Astrocyte (in vitro differentiated cells and primary cell): Measurements from ENCODE around the gene CIB1. TPM values are rescaled to one million over a fixed set of nuclear protein-coding genes. Genes with fewer than 3 reads are reported as not detected.

Experiments used
- DNase-seq: peaks from one replicate; pipeline ENCODE4 v3.0.0-alpha.2; 2010; ENCODE audit warnings: low read depth
- FAIRE-seq: peaks from 2 replicates; lab custom pipeline; 2011; peaks lifted over from hg19 to GRCh38; lab: Jason Lieb, UNC
- H2AFZ ChIP-seq: 2 replicates; pipeline ENCODE4 v1.6.0; 2012; ENCODE audit warnings: low read depth, low read length, inconsistent platforms
- H3K27ac ChIP-seq: 2 replicates; pipeline ENCODE4 v1.5.1; 2011; ENCODE audit warnings: low read depth, low read length, inconsistent platforms
- H3K27me3 ChIP-seq: 2 replicates; pipeline ENCODE4 v1.6.0; 2011; ENCODE audit warnings: low read length, inconsistent platforms; ENCODE audit not compliant: insufficient read depth
- H3K36me3 ChIP-seq: 2 replicates; pipeline ENCODE4 v1.5.1; 2011; ENCODE audit warnings: low read length, inconsistent platforms; ENCODE audit not compliant: insufficient read depth
- H3K4me1 ChIP-seq: 2 replicates; pipeline ENCODE4 v1.5.1; 2011; ENCODE audit warnings: low read length, inconsistent platforms; ENCODE audit not compliant: insufficient read depth
- H3K4me2 ChIP-seq: 2 replicates; pipeline ENCODE4 v1.6.0; 2012; ENCODE audit warnings: low read length, inconsistent platforms
- H3K4me3 ChIP-seq: 2 replicates; pipeline ENCODE4 v1.5.1; 2011; ENCODE audit warnings: low read depth, mild to moderate bottlenecking, low read length, inconsistent platforms; ENCODE audit not compliant: insufficient read depth
- H3K79me2 ChIP-seq: 2 replicates; pipeline ENCODE4 v1.6.0; 2012; ENCODE audit warnings: mild to moderate bottlenecking, low read length, inconsistent platforms; ENCODE audit not compliant: insufficient read depth
- H3K9ac ChIP-seq: 2 replicates; pipeline ENCODE4 v1.6.0; 2012; ENCODE audit warnings: mild to moderate bottlenecking, low read length, inconsistent platforms
- H3K9me3 ChIP-seq: 2 replicates; pipeline ENCODE4 v1.5.1; 2012; ENCODE audit warnings: low read depth, mild to moderate bottlenecking, low read length, inconsistent platforms; ENCODE audit not compliant: insufficient read depth
- H4K20me1 ChIP-seq: 2 replicates; pipeline ENCODE4 v1.6.0; 2012; ENCODE audit warnings: low read length, inconsistent platforms; ENCODE audit not compliant: insufficient read depth
- H3K27ac Mint-ChIP-seq: one replicate; pipeline ENCODE4 v1.8.0; 2021; ENCODE audit warnings: mild to moderate bottlenecking, mixed read lengths; ENCODE audit not compliant: unreplicated experiment
- H3K27me3 Mint-ChIP-seq: one replicate; pipeline ENCODE4 v1.8.0; 2021; ENCODE audit warnings: low read depth, mixed read lengths; ENCODE audit not compliant: unreplicated experiment
- H3K36me3 Mint-ChIP-seq: one replicate; pipeline ENCODE4 v1.8.0; 2021; ENCODE audit warnings: low read depth, mixed read lengths; ENCODE audit not compliant: unreplicated experiment
- H3K4me1 Mint-ChIP-seq: one replicate; pipeline ENCODE4 v1.8.0; 2021; ENCODE audit warnings: low read depth, mixed read lengths; ENCODE audit not compliant: unreplicated experiment
- H3K4me3 Mint-ChIP-seq: one replicate; pipeline ENCODE4 v1.8.0; 2021; ENCODE audit warnings: mild to moderate bottlenecking, moderate library complexity, mixed read lengths; ENCODE audit not compliant: unreplicated experiment
- H3K9me3 Mint-ChIP-seq: one replicate; pipeline ENCODE4 v1.8.0; 2021; ENCODE audit warnings: mild to moderate bottlenecking, mixed read lengths; ENCODE audit not compliant: unreplicated experiment
- CTCF ChIP-seq: IDR thresholded peaks from 2 replicates; pipeline ENCODE4 v1.5.1; 2011; ENCODE audit warnings: low read depth, mild to moderate bottlenecking, inconsistent platforms, low read length, moderate library complexity; ENCODE audit not compliant: insufficient read depth
- EZH2 ChIP-seq: IDR thresholded peaks from 2 replicates; pipeline ENCODE4 v1.6.1; 2012; ENCODE audit warnings: mild to moderate bottlenecking, low read length, inconsistent platforms; ENCODE audit not compliant: insufficient read depth
- total RNA-seq: library from RNA; stranded (reverse); gene quantifications from 2 replicates; pipeline ENCODE4 v1.2.1, GENCODE V29; 2021

The CIB1 gene
- total RNA-seq, 1 donor from 2014 or later, result 49.6 TPM

DNA sequence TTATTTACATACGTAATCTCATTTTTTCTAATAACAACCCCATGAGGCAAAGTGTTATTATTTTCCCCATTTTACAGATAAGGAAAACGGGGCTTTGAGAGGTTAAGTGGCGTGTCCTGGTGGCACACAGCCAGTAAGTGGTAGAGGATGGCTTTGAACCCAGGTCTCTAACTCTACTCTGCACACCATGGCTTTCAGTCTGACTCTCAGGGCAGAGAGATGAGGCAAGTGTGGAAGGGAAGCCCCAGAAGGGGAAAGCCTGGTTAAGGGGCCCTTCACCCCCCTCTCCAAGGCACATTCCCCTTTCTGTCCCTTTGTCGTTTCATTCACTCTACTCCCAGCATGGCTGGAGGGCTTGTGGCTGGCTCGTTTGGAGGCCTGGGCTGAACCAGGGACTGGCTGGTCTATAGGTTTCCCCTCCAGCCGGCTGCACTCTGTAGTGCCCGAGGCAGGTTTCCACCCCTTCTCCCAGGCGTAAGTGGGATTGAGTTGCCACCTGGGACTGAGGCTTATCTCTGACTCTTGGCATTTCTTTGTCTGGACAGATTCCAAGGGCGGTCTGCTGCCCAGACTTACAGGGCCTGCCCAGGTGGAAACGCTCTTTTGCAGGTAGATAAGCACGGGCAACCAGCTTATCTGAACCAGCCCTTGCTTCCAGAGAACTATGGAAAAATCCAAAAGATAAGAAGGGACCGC is 20.5 kb downstream of the CIB1 start:
- no peak for DNase-seq
- Histone ChIP-seq H3K9me3 (no peaks in the 10 kb centered on the region), H3K36me3 (no peaks in the 10 kb centered on the region), H3K27me3 (no peaks in the 10 kb centered on the region), H3K27ac (no peak overlapping the region), H3K4me1 (peaks cover 26% of the 10 kb centered on the region), H4K20me1 (no peaks in the 10 kb centered on the region), H2AFZ (no peak overlapping the region), H3K79me2 (no peaks in the 10 kb centered on the region), H3K4me2 (no peak overlapping the region), H3K9ac (no peak overlapping the region), H3K4me3 (no peak overlapping the region)
- no peak overlapping the region for H3K27ac Mint-ChIP-seq
- FAIRE-seq, result no peak
- TF ChIP-seq EZH2 (no peak), CTCF (no peak)
- H3K36me3 Mint-ChIP-seq, result peaks cover 2% of the 10 kb centered on the region
- peaks cover 2% of the 10 kb centered on the region for H3K9me3 Mint-ChIP-seq
- no peaks in the 10 kb centered on the region for H3K27me3 Mint-ChIP-seq
- no peak overlapping the region for H3K4me3 Mint-ChIP-seq
- peaks cover 3% of the 10 kb centered on the region for H3K4me1 Mint-ChIP-seq

DNA sequence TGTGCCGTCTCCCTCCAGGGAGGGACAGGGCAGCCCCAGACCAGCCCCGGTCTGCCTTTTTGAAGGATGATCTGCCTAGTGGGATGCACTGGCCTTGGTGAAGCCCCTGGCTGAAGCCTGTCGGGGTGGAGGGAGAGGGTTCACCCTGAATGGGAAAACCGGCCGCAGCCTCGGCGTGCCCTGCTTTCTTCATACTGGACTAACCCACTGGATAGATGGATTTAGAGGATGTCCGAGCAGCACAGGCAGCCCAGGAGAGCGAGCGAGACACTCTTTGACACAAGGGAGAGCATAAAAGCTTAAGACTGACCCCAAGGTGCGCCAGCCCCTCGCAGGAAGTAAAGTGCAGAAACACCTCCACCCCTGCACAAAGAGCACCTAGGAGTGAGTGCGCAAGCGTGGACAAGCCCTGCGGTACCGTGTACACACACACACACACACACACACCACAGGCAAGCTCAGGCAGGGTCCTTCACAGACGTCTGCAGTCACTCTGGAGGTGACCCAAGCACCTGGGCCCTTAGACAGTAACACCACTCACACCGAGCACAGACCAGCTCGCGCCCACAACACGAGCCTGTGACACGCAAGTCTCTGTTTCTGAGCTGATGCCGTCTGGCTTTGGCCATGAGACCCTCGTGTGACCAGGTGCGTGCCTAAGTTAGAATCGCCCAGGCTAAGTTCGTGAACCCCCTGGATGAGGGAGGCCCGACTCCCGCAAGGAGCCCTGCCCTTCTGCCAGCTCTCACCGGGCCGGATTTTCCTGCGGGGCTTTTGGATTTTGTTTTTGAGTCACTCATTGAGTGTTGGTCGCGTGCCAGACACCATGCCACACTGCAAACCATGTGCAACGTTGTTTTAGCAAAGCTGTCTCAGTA is 21.3 kb downstream of the CIB1 start:
- Histone ChIP-seq H3K9me3 (no peaks in the 10 kb centered on the region), H3K27ac (peak overlapping the region; percentile 21), H3K36me3 (no peaks in the 10 kb centered on the region), H4K20me1 (no peaks in the 10 kb centered on the region), H3K4me1 (peaks cover 26% of the 10 kb centered on the region), H3K79me2 (no peaks in the 10 kb centered on the region), H3K4me2 (peak overlapping the region; percentile 76), H2AFZ (peak overlapping the region; percentile 84), H3K27me3 (no peaks in the 10 kb centered on the region), H3K4me3 (no peak overlapping the region), H3K9ac (peak overlapping the region; percentile 23)
- FAIRE-seq, result no peak
- Mint-ChIP-seq H3K27me3 (no peaks in the 10 kb centered on the region), H3K9me3 (peaks cover 2% of the 10 kb centered on the region), H3K27ac (peak overlapping the region; percentile 58), H3K4me3 (no peak overlapping the region), H3K4me1 (peaks cover 3% of the 10 kb centered on the region), H3K36me3 (peaks cover 2% of the 10 kb centered on the region)
- TF ChIP-seq EZH2 (no peak), CTCF (no peak)
- DNase-seq, result no peak
